Right lobe of liver (tissue), 4 donors: Measurements from ENCODE around the gene TMEM201.

ENCODE experiments used
- POLR2A ChIP-seq: fragments of 450-650 bp; IDR thresholded peaks from one replicate; pipeline ENCODE4 v1.6.1; 2017; ENCODE audit warnings: antibody characterized with exemption, mild to moderate bottlenecking
- TF ChIP-seq, protein P1 (sequence below), 4 donors: fragments of 200-600 bp in 3 of 4; fragments of 450-650 bp in 1 of 4; IDR thresholded peaks; one replicate each; pipeline versions ENCODE4 v1.5.1 to v1.8.0; 2016 to 2022; ENCODE audit warnings: antibody characterized with exemption in 4 of 4, mild to moderate bottlenecking in 2 of 4
- donor health status: DM: no; HTN: no; CAD: no.
- donor health status: DM: no; HTN: no; CAD: no.
- donor health status: DM: no; HTN: yes; CAD: no.

DNA sequence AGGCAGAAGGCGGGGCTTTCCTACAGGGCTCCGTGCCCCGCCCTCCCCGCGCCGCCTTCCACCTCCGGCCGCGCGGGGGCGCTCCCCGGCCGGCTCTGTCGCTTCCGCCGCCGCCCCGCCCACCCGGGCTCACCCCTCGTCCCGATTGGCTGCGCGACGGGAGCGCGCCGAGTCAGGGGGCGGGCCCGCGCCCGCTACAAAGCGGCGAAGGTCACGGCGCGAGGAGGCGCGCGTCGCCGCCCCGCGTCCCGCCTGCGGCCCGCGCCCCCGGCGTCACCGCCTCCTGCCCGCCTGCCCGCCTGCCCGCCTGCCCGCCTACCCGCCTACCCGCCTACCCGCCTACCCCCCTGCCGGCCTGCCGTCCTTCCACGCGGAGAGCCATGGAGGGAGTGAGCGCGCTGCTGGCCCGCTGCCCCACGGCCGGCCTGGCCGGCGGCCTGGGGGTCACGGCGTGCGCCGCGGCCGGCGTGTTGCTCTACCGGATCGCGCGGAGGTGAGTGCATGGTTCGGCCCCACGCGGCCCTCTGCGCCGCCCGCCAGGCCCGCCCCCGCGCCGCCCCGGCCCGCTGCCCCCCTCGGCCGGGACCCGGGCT is at the start of gene TMEM201:
- TF ChIP-seq, protein P1, sequence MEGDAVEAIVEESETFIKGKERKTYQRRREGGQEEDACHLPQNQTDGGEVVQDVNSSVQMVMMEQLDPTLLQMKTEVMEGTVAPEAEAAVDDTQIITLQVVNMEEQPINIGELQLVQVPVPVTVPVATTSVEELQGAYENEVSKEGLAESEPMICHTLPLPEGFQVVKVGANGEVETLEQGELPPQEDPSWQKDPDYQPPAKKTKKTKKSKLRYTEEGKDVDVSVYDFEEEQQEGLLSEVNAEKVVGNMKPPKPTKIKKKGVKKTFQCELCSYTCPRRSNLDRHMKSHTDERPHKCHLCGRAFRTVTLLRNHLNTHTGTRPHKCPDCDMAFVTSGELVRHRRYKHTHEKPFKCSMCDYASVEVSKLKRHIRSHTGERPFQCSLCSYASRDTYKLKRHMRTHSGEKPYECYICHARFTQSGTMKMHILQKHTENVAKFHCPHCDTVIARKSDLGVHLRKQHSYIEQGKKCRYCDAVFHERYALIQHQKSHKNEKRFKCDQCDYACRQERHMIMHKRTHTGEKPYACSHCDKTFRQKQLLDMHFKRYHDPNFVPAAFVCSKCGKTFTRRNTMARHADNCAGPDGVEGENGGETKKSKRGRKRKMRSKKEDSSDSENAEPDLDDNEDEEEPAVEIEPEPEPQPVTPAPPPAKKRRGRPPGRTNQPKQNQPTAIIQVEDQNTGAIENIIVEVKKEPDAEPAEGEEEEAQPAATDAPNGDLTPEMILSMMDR (IDR thresholded peaks at IDR 0.05), result peak; percentile 73 to 100 (median 92)
- TF ChIP-seq POLR2A, result peak; percentile 50
